ENCODE results near the gene EPC2.
"Not testable (repeated sequence)": the region's sequence is repeated elsewhere in the genome, so short reads cannot be mapped to it uniquely, and the experiment has no call there.

Gene EPC2

GRCh38 chr2:148680462-148680861 lies 35.9 kb downstream of the EPC2 start:
- no peak for TF ChIP-seq POLR2AphosphoS5 (IDR thresholded peaks at IDR 0.05; ENCODE audit: low read depth)
- no peak for TF ChIP-seq GABPA (IDR thresholded peaks at IDR 0.05; ENCODE audit: low read depth)
- H3K4me3 ChIP-seq (replicated peaks; ENCODE audit: insufficient read depth, low read length): no peak overlapping the region
- DNase-seq (ENCODE audit: low read depth in 1 of 2, low spot score in 1 of 2): no peak
- no peaks in the 10 kb centered on the region for H3K27me3 ChIP-seq (ENCODE audit: insufficient read depth, poor library complexity, severe bottlenecking)
- no peak overlapping the region for H3K27ac ChIP-seq (replicated peaks)

- no peak for TF ChIP-seq POLR2AphosphoS5 (IDR thresholded peaks at IDR 0.05; ENCODE audit: low read depth)
- no peak for TF ChIP-seq CTCF (IDR thresholded peaks at IDR 0.05; ENCODE audit: insufficient read depth, low read length)
- no peak for TF ChIP-seq SPI1 (IDR thresholded peaks at IDR 0.05; ENCODE audit: borderline replicate concordance, low read depth)
- no peak for TF ChIP-seq GABPA (IDR thresholded peaks at IDR 0.05; ENCODE audit: low read depth)
- TF ChIP-seq REST (IDR thresholded peaks at IDR 0.05; ENCODE audit: insufficient replicate concordance, low read depth): no peak
- Histone ChIP-seq H3K4me3 (replicated peaks; ENCODE audit: insufficient read depth, low read length) (no peak overlapping the region), H3K27me3 (ENCODE audit: insufficient read depth, poor library complexity, severe bottlenecking) (no peaks in the 10 kb centered on the region), H3K27ac (replicated peaks) (no peak overlapping the region)
- no peak for DNase-seq (ENCODE audit: low read depth in 1 of 2, low spot score in 1 of 2)
Measured at GRCh38 chr2:148681443-148681842, 36.9 kb downstream of the EPC2 start.

GRCh38 chr2:148681862-148682261 lies 37.3 kb downstream of the EPC2 start:
- not testable (repeated sequence) for H3K4me3 ChIP-seq (replicated peaks; ENCODE audit: insufficient read depth, low read length); H3K27me3 ChIP-seq (ENCODE audit: insufficient read depth, poor library complexity, severe bottlenecking); H3K27ac ChIP-seq (replicated peaks); DNase-seq (ENCODE audit: low read depth in 1 of 2, low spot score in 1 of 2)

- no peak overlapping the region for H3K27ac ChIP-seq (replicated peaks)
- TF ChIP-seq SPI1 (IDR thresholded peaks at IDR 0.05; ENCODE audit: borderline replicate concordance, low read depth) (no peak), CTCF (IDR thresholded peaks at IDR 0.05; ENCODE audit: insufficient read depth, low read length) (no peak), POLR2AphosphoS5 (IDR thresholded peaks at IDR 0.05; ENCODE audit: low read depth) (no peak), GABPA (IDR thresholded peaks at IDR 0.05; ENCODE audit: low read depth) (no peak), REST (IDR thresholded peaks at IDR 0.05; ENCODE audit: insufficient replicate concordance, low read depth) (no peak)
- no peak overlapping the region for H3K4me3 ChIP-seq (replicated peaks; ENCODE audit: insufficient read depth, low read length)
- DNase-seq (ENCODE audit: low read depth in 1 of 2, low spot score in 1 of 2): no peak
- no peaks in the 10 kb centered on the region for H3K27me3 ChIP-seq (ENCODE audit: insufficient read depth, poor library complexity, severe bottlenecking)
Measured at GRCh38 chr2:148684507-148684906, 40.0 kb downstream of the EPC2 start.

GRCh38 chr2:148687543-148687942 lies 43.0 kb downstream of the EPC2 start:
- no peak overlapping the region for H3K4me3 ChIP-seq (replicated peaks; ENCODE audit: insufficient read depth, low read length)
- no peaks in the 10 kb centered on the region for H3K27me3 ChIP-seq (ENCODE audit: insufficient read depth, poor library complexity, severe bottlenecking)
- no peak for DNase-seq (ENCODE audit: low read depth in 1 of 2, low spot score in 1 of 2)
- TF ChIP-seq POLR2AphosphoS5 (IDR thresholded peaks at IDR 0.05; ENCODE audit: low read depth) (no peak), SPI1 (IDR thresholded peaks at IDR 0.05; ENCODE audit: borderline replicate concordance, low read depth) (peak; percentile 89)
- no peak overlapping the region for H3K27ac ChIP-seq (replicated peaks)

GRCh38 chr2:148688011-148688410 lies 43.5 kb downstream of the EPC2 start:
- H3K27ac ChIP-seq (replicated peaks); H3K4me3 ChIP-seq (replicated peaks; ENCODE audit: insufficient read depth, low read length); DNase-seq (ENCODE audit: low read depth in 1 of 2, low spot score in 1 of 2); H3K27me3 ChIP-seq (ENCODE audit: insufficient read depth, poor library complexity, severe bottlenecking): not testable (repeated sequence)

Measured in HL-60 (cell line).